GM23338 (cell line): ENCODE data around the gene LCP1. TPM values are rescaled to one million over a fixed set of nuclear protein-coding genes. Genes with fewer than 3 reads are reported as not detected.

Experiments
- ATAC-seq: fragments of 200-7000 bp; cut with Tn5 transposase; 3 replicates; pipeline ENCODE4 v1.9.1; 2020
- DNase-seq: peaks from one replicate; pipeline ENCODE4 v3.0.0-alpha.2; 2015; ENCODE audit warnings: low spot score
- H2AFZ ChIP-seq: fragments of 200-600 bp; sonication (generic); 2 replicates; pipeline ENCODE4 v1.8.0; 2016; ENCODE audit warnings: antibody characterized with exemption, mild to moderate bottlenecking, moderate library complexity
- H3F3A ChIP-seq: fragments of 200-600 bp; sonication (generic); replicated peaks from 2 replicates; pipeline ENCODE4 v1.8.0; 2017; ENCODE audit warnings: antibody characterized with exemption, mixed run types, low read depth
- H3K27ac ChIP-seq: fragments of 200-600 bp; sonication (generic); 2 replicates; pipeline ENCODE4 v1.6.1; 2016; ENCODE audit warnings: low read depth
- H3K27me3 ChIP-seq: fragments of 200-600 bp; sonication (generic); 2 replicates; pipeline ENCODE4 v1.8.0; 2016; ENCODE audit warnings: mild to moderate bottlenecking, mixed run types, moderate library complexity; ENCODE audit not compliant: insufficient read depth
- H3K36me3 ChIP-seq: fragments of 200-600 bp; sonication (generic); 2 replicates; pipeline ENCODE4 v1.8.0; 2016; ENCODE audit warnings: mild to moderate bottlenecking; ENCODE audit not compliant: insufficient read depth
- H3K4me1 ChIP-seq: fragments of 200-600 bp; sonication (generic); 2 replicates; pipeline ENCODE4 v1.8.0; 2016; ENCODE audit warnings: mild to moderate bottlenecking, moderate library complexity; ENCODE audit not compliant: insufficient read depth
- H3K4me2 ChIP-seq: fragments of 200-600 bp; sonication (generic); 2 replicates; pipeline ENCODE4 v1.7.1; 2017; ENCODE audit warnings: mixed run types
- H3K4me3 ChIP-seq: fragments of 200-600 bp; sonication (generic); 2 replicates; pipeline ENCODE4 v1.6.1; 2016; ENCODE audit warnings: mixed run types
- H3K79me2 ChIP-seq: fragments of 200-600 bp; sonication (generic); replicated peaks from 2 replicates; pipeline ENCODE4 v1.8.0; 2017; ENCODE audit warnings: mild to moderate bottlenecking; ENCODE audit not compliant: insufficient read depth
- H3K9me2 ChIP-seq: fragments of 200-600 bp; sonication (generic); 2 replicates; pipeline ENCODE4 v1.8.0; 2017; ENCODE audit not compliant: insufficient read depth
- H4K20me1 ChIP-seq: fragments of 200-600 bp; sonication (generic); replicated peaks from 2 replicates; pipeline ENCODE4 v1.8.0; 2017; ENCODE audit warnings: mild to moderate bottlenecking; ENCODE audit not compliant: insufficient read depth
- H3K27ac Mint-ChIP-seq: 2 replicates; pipeline ENCODE4 v1.8.0; 2020; ENCODE audit warnings: inconsistent platforms, mild to moderate bottlenecking, moderate library complexity, mixed read lengths
- H3K27me3 Mint-ChIP-seq: 3 replicates; pipeline ENCODE4 v1.8.0; 2022; ENCODE audit warnings: low read depth, mild to moderate bottlenecking, moderate library complexity, mixed read lengths, inconsistent platforms; ENCODE audit not compliant: insufficient read depth, poor library complexity
- H3K36me3 Mint-ChIP-seq: 3 replicates; pipeline ENCODE4 v1.8.0; 2021; ENCODE audit warnings: low read depth, mild to moderate bottlenecking, inconsistent platforms, moderate library complexity, mixed read lengths
- H3K4me1 Mint-ChIP-seq: 3 replicates; pipeline ENCODE4 v1.8.0; 2020; ENCODE audit warnings: mild to moderate bottlenecking, inconsistent platforms, mixed read lengths
- H3K4me3 Mint-ChIP-seq: 3 replicates; pipeline ENCODE4 v1.8.0; 2021; ENCODE audit warnings: moderate library complexity, mild to moderate bottlenecking, inconsistent platforms, mixed read lengths
- H3K9me3 Mint-ChIP-seq: 3 replicates; pipeline ENCODE4 v1.8.0; 2020; ENCODE audit warnings: moderate library complexity, mild to moderate bottlenecking, inconsistent platforms, mixed read lengths
- CREB1 ChIP-seq: fragments of 250-450 bp; sonication (Bioruptor Pico); IDR thresholded peaks from 2 replicates; pipeline ENCODE4 v1.5.0; 2020; ENCODE audit warnings: low read depth, mild to moderate bottlenecking, moderate library complexity
- CTCF ChIP-seq, 2 experiments: fragments of 200-600 bp in 1 of 2; sonication (generic) in 1 of 2; conservative IDR thresholded peaks; 2 replicates each; pipeline versions ENCODE4 v1.5.1 to v1.6.1; 2016 to 2017; ENCODE audit warnings: antibody characterized with exemption in 2 of 2, low read depth in 2 of 2, mild to moderate bottlenecking in 2 of 2, moderate library complexity in 1 of 2
- ETS1 ChIP-seq: IDR thresholded peaks from 2 replicates; pipeline ENCODE4 v1.6.1; 2016; ENCODE audit warnings: antibody characterized with exemption
- EZH2 ChIP-seq: fragments of 200-600 bp; sonication (generic); IDR thresholded peaks from one replicate; pipeline ENCODE4 v1.8.0; 2017; ENCODE audit warnings: antibody characterized with exemption, mild to moderate bottlenecking, low read depth; ENCODE audit not compliant: unreplicated experiment
- EZH2phosphoT487 ChIP-seq: fragments of 200-600 bp; sonication (generic); IDR thresholded peaks from one replicate; pipeline ENCODE4 v1.8.1; 2018; ENCODE audit warnings: antibody characterized with exemption; ENCODE audit not compliant: unreplicated experiment
- JUNB ChIP-seq: IDR thresholded peaks from one replicate; pipeline ENCODE4 v1.6.1; 2016; ENCODE audit warnings: antibody characterized with exemption; ENCODE audit not compliant: unreplicated experiment
- NANOG ChIP-seq: IDR thresholded peaks from 2 replicates; pipeline ENCODE4 v1.6.1; 2016; ENCODE audit warnings: antibody characterized with exemption, borderline replicate concordance
- POLR2AphosphoS5 ChIP-seq: IDR thresholded peaks from 2 replicates; pipeline ENCODE4 v1.6.1; 2016; ENCODE audit warnings: antibody characterized with exemption, low read depth
- REST ChIP-seq: IDR thresholded peaks from one replicate; pipeline ENCODE4 v1.6.1; 2018; ENCODE audit warnings: antibody characterized with exemption; ENCODE audit not compliant: unreplicated experiment
- STAT1 ChIP-seq: IDR thresholded peaks from one replicate; pipeline ENCODE4 v1.6.1; 2016; ENCODE audit warnings: antibody characterized with exemption; ENCODE audit not compliant: unreplicated experiment
- ZNF114 ChIP-seq: fragments of 250-450 bp; sonication (Bioruptor Pico); IDR thresholded peaks from 2 replicates; pipeline ENCODE4 v1.5.0; 2020; ENCODE audit warnings: mild to moderate bottlenecking, moderate library complexity
- ZNF331 ChIP-seq: fragments of 250-450 bp; sonication (Bioruptor Pico); IDR thresholded peaks from 2 replicates; pipeline ENCODE4 v1.5.0; 2020; ENCODE audit warnings: low read depth, mild to moderate bottlenecking, moderate library complexity
- ZNF462 ChIP-seq: fragments of 250-450 bp; sonication (Bioruptor Pico); IDR thresholded peaks from 2 replicates; pipeline ENCODE4 v1.5.0; 2020; ENCODE audit warnings: mild to moderate bottlenecking, moderate library complexity
- polyA plus RNA-seq: library from polyadenylated mRNA; unstranded; fragments of >200 nt; fragmentation: Nextera tagmentation; extraction: Ambion mirVana; gene quantifications from 2 replicates; pipeline ENCODE4 v1.2.1, GENCODE V29; 2016
- total RNA-seq: library from RNA; depleted of rRNA; stranded (reverse); fragments of >200 nt; shearing (Covaris generic); gene quantifications from 2 replicates; pipeline ENCODE4 v1.2.3, GENCODE V29; 2014

The LCP1 gene
- total and polyA plus RNA-seq, 2 experiments from 2014 or later: 1.9 to 3.4 TPM

GRCh38 chr13:46168341-46168740 is 13.6 kb downstream of the LCP1 start:
- H3K36me3 ChIP-seq: no peaks in the 10 kb centered on the region
- H2AFZ ChIP-seq: no peak overlapping the region
- Mint-ChIP-seq H3K27ac (no peak overlapping the region), H3K4me3 (no peak overlapping the region), H3K4me1 (peaks cover 20% of the 10 kb centered on the region), H3K36me3 (no peaks in the 10 kb centered on the region), H3K27me3 (peaks cover 4% of the 10 kb centered on the region), H3K9me3 (0 out of 3 replicates have a peak, but pooled peaks cover 3% of the 10 kb centered on the region)
- H3K27ac ChIP-seq: no peak overlapping the region
- H3K27me3 ChIP-seq: no peaks in the 10 kb centered on the region
- H3F3A ChIP-seq: no peaks in the 10 kb centered on the region
- TF ChIP-seq ZNF331 (no peak), CTCF (conservative IDR thresholded peaks at IDR 0.05; ENCODE audit: low read depth in 2 of 2) (no peak), STAT1 (no peak), ZNF462 (CRISPR knock-in tag) (no peak), NANOG (no peak), CREB1 (CRISPR knock-in tag) (no peak), ETS1 (no peak), REST (no peak), JUNB (no peak), ZNF114 (no peak), EZH2 (no peak), EZH2phosphoT487 (no peak), POLR2AphosphoS5 (no peak)
- ATAC-seq (peak; percentile 20; the same call in 2 of the 3 replicates), DNase-seq (no peak)
- no peaks in the 10 kb centered on the region for H3K9me2 ChIP-seq
- H3K4me2 ChIP-seq: no peak overlapping the region
- H3K4me3 ChIP-seq: no peak overlapping the region
- no peaks in the 10 kb centered on the region for H4K20me1 ChIP-seq
- peaks cover 10% of the 10 kb centered on the region for H3K4me1 ChIP-seq
- H3K79me2 ChIP-seq: no peaks in the 10 kb centered on the region
